ENCODE measurements around the gene NUTM2G. TPM values are rescaled to one million over a fixed set of nuclear protein-coding genes. Genes with fewer than 3 reads are reported as not detected.
"Not testable (repeated sequence)": the region's sequence is repeated elsewhere in the genome, so short reads cannot be mapped to it uniquely, and the experiment has no call there.

NUTM2G gene
- total RNA-seq, 1 donor: not detected

DNA sequence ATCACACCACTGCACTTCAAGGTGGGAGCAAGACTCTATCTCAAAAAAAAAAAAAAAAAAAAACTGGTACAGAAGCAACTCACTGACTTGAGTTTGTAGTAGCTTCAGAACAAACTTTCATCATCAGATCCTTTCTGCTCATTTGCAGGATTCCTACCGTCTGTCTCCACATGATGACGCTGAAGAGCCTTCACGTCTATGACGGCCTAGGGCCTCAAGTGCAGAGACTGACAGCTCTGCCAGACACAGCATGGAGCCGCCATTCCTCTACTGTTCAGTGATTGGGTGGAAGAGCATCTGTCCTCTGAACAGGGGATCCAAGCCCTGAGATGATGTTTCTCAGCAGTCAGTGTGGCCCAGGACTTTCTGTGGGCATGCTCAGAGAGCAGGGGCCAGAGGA is 3.1 kb upstream of the NUTM2G start:
- not testable (repeated sequence) for DNase-seq (ENCODE audit: low read depth); H3K4me3 ChIP-seq (ENCODE audit: low read depth, low read length)

DNA sequence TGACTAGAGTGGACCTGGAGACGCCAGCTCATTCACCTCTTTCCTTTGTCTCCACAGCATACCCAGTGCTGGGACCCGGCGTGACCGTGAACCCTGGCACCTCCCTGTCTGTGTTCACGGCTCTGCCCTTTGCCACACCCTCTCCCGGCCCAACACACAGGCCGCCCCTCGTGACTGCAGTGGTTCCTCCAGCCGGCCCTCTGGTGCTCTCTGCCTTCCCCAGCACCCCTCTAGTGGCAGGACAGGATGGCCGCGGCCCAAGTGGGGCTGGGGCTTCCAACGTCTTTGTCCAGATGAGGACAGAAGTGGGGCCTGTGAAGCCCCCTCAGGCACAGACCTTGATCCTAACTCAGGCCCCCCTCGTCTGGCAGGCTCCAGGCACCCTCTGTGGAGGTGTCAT is 3.0 kb downstream of the NUTM2G start:
- H3K4me3 ChIP-seq (ENCODE audit: low read depth, low read length); DNase-seq (ENCODE audit: low read depth): not testable (repeated sequence)

DNA sequence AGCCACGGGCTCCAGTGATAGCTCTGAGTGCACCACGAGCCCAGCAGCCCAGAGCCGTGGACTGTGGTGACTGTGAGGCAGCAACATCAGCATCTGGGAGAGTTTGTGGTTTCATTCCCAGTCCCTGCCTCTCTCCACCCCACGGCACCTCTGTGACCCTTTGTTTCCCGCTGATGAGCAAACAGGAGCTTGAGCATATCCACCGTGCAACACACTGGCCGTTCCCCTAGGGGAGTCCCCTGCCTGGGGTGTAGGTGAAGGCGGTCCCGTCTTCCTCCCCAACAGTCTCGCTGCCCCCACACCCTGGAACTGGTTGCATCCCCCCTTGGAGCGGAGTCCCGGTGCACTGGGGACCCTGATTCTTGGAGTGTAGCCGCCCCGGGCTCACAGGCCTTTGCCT is 5.5 kb downstream of the NUTM2G start:
- H3K4me3 ChIP-seq (ENCODE audit: low read depth, low read length); DNase-seq (ENCODE audit: low read depth): not testable (repeated sequence)

DNA sequence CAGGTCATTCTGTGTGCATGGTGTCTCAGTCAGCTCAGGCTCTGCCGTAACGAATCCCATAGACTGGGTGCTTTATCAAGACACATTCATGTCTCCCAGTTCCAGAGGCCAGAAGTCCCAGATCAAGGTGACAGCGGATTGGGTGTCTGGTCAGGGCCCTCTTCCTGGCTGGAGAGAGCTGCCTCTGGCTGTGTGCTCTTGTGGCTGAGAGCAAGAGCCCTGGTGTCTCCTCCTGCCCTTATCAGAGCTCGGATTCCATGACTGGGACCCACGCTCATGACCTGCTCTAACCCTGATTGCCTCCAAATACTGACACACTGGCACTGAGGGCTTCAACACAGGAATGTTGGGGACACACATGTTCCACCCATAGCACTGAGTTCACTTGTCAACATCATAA is 6.1 kb downstream of the NUTM2G start:
- H3K4me3 ChIP-seq (ENCODE audit: low read depth, low read length); DNase-seq (ENCODE audit: low read depth): not testable (repeated sequence)

DNA sequence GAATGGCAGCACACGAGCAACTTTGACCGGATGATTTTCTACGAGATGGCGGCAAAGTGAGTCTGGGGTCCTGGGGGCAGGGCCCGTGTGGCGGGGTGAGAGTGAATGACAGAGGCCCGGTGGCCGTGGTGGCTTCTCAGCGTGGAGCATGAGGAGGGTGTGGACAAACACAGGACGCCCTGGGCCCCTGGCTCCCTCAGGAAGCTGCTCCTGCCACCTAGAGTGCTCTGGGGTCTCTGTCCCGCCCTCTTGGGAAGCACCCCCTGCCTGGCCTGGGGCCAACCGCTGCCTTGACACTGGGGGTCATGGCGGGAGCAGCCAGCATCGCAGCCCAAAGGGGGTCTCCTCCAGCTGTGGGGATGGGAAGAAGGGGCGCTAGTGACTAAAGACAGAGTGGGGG is 6.8 kb downstream of the NUTM2G start:
- DNase-seq (ENCODE audit: low read depth); H3K4me3 ChIP-seq (ENCODE audit: low read depth, low read length): not testable (repeated sequence)

DNA sequence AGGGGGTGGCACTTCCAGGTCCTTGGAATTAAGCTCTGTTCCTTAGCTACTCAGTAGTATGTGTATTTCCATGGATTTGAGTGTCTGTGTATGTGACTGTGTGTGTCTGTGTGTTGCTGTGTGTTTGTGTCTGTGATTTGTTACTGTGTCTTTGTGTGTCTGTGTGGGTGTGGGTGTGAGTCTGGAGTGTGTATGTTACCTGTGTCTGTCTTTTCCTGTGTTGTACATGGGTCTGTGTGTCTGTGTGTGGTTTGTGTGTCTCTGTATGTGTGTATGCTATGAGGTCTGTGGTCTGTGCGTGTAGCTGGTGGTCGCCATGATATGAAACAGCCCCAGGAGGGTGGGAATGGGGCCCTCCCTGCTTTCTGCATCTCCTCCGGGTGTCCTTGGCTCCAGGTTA is 8.8 kb downstream of the NUTM2G start:
- not testable (repeated sequence) for H3K4me3 ChIP-seq (ENCODE audit: low read depth, low read length); DNase-seq (ENCODE audit: low read depth)

DNA sequence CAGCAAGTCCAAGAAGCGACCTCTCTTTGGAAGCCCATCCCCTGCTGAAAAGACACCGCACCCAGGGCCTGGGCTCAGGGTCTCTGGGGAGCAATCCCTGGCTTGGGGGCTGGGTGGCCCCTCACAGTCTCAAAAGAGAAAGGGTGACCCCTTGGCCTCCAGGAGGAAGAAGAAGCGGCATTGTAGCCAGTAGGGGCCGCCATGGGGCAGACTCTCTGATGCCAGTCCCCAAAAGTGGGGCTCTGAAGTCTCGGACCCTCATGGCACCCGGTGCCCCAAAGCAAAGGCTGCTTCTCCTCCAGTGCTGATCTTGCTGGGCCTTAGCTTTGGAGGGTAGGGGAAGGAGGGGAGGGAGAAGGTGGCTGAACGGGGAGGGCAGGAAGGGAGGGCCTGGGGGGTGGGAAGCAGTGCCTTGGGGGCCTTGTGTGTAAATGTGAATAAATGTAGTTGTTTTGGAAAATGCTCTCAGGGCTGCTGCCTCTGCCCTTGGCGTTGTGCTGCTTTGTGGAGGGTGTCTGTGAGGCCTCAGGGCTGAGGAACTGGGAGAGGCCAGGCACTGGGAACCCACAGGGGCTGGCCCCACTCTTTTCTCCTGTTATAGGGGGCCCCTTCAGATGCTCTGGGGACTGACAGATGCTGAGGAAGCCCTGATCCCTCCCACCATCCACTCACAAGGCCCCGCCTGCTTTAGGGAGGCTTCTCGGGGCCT is 10.5 kb downstream of the NUTM2G start:
- not testable (repeated sequence) for H3K4me3 ChIP-seq (ENCODE audit: low read depth, low read length); DNase-seq (ENCODE audit: low read depth)

DNA sequence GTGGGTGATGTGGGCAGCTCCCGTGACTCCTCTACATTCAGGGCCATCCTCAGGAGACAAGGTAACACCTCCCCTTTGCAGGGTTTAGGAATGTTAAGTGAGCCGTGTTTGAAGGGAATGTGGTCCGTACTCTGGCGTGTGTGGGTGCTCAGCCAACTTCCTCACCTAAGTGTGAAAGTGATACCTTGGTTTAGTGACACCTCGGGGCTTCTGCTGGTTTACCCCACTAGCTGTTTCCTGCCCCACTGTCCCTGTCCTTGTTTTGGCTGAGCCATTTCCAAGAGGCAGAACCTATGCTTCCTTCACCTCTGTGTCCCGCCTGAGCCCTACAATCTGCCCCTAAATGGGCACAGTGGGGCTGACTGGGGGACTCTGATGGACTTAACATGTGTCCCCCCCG is 12.3 kb downstream of the NUTM2G start:
- DNase-seq (ENCODE audit: low read depth); H3K4me3 ChIP-seq (ENCODE audit: low read depth, low read length): not testable (repeated sequence)

DNA sequence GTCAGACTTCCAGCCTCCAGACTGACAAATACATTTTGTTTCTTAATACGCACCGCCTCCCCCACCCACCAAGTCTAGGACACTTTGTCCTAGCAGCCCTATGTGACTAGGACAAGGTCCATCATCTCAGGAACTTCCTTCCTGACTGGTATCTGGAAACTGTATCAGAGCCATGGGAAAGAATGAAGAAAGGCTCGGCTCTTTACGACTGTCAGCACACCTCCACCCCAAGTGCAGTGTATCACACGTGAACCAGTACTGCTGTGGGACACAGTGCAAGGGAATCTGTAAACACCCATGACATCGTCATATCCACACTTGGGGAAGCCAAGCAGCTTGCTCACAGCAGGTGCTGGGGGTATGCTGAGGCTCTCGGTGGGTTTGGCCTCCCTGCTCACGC is 13.0 kb downstream of the NUTM2G start:
- DNase-seq (ENCODE audit: low read depth); H3K4me3 ChIP-seq (ENCODE audit: low read depth, low read length): not testable (repeated sequence)

DNA sequence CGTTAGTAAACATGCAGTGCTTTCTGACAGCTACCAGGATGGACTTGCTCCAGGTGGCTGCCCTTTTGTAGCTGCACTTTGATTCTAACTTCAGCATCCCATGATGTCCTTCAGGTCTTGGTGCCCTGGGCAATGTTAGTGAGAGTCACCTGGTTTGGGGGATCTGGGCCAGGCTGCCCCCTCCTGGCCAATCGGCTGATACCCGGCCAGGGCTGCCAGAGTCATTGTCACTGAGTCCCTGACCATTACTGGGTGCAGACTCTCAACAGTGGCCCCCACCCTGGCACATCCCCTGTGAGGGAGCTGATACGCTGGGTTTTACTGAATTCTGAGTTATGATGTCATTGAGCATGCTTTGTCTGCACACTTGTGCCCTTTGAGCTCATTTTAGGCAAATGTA is 13.5 kb downstream of the NUTM2G start:
- not testable (repeated sequence) for DNase-seq (ENCODE audit: low read depth)

DNA sequence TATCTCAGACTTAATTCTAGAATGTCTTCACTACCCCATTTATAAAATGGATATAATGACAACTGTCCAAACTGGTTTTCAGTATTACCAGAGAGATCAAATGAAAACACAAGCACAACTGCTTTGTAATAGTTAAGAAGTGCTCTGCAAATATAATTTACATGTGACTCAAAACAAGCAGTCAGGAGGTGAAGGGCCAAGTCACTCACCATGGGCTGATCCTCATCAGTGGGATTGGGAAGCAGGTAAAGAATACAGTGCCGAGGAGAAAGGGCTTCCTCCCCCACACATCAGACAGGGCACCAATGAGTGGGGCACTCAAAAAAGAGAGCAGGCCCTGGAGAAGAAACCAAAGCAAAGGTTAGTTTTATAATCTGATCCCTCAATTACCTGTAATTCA is 20.7 kb downstream of the NUTM2G start:
- H3K4me3 ChIP-seq (ENCODE audit: low read depth, low read length); DNase-seq (ENCODE audit: low read depth): not testable (repeated sequence)

More for the DNA sequence above, 13.5 kb downstream of the NUTM2G start:
- not testable (repeated sequence) for H3K4me3 ChIP-seq (ENCODE audit: low read depth, low read length)

DNA sequence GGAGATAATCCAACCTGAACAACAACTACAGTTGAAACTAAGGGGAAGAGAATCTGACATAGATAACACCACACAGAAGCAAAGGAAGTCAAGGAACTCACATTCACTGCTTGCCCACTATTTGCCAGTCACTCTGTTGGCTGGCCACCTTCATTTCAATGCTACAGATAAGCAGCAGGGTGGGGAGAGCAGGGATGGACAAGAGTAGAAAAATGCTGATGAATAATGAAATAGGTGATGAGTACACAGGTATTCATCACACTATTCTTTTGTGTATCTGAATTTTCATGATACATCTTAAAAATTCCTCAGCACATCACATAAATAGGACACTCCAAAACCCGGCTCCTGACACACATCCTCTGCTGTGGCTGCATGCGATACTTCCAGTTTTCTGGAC is 21.9 kb downstream of the NUTM2G start:
- H3K4me3 ChIP-seq (ENCODE audit: low read depth, low read length); DNase-seq (ENCODE audit: low read depth): not testable (repeated sequence)

DNA sequence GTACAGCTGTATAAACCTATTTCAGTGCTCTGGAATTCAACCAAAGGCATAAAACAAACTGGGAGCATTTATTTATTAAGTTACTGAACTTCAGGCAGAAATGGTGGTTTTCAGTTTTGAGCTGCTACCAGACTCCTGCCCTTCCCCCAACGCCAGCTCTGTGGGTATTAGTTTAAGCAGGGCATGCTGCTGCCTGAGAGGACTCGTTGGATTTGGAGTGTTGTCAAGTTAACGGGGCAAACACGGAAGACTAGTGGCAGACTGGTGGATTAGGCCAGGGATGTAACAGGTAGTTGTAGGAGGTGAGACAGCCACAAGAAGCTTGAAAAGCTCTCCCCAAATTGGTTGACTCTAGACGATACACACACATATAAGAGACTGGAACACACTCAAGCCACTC is 38.9 kb downstream of the NUTM2G start:
- not testable (repeated sequence) for H3K4me3 ChIP-seq (ENCODE audit: low read depth, low read length); DNase-seq (ENCODE audit: low read depth)

DNA sequence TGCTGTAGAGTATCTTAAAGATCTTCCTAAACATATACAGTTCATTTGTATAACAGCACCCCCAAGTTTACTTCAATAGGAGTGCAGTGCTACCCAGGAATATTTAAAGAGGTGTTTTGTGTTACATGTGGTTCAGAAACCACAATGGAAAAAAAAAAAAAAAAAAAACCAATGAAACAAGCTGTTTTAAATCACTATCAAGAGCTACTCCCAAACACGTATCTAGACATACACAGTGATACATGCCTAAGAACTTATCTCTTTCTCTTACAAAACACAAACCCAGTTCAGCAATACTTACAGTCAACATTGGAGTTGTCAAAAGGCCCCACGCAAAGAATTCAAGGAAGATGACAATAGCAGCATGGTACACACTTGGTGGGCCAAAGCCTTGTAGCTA is 43.9 kb downstream of the NUTM2G start:
- not testable (repeated sequence) for H3K4me3 ChIP-seq (ENCODE audit: low read depth, low read length); DNase-seq (ENCODE audit: low read depth)

DNA sequence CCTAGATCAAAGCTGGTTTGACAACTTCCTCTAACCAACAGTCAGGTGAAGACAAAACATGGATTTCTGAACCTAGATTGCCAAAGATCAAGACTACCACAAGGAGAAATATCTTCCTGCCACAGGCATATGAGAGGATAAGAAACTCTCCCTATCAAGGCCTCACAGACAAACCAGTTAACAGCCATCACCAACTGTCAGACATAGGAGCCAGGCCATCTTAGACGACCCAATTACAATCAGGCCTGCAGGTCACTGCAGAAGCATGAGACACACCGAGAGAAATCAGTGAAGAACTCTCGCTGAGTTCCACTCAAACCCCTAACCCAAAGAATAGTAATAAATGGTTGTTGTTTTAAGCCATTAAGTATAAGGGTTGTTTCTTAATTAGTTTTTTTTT is 45.4 kb downstream of the NUTM2G start:
- H3K4me3 ChIP-seq (ENCODE audit: low read depth, low read length); DNase-seq (ENCODE audit: low read depth): not testable (repeated sequence)

DNA sequence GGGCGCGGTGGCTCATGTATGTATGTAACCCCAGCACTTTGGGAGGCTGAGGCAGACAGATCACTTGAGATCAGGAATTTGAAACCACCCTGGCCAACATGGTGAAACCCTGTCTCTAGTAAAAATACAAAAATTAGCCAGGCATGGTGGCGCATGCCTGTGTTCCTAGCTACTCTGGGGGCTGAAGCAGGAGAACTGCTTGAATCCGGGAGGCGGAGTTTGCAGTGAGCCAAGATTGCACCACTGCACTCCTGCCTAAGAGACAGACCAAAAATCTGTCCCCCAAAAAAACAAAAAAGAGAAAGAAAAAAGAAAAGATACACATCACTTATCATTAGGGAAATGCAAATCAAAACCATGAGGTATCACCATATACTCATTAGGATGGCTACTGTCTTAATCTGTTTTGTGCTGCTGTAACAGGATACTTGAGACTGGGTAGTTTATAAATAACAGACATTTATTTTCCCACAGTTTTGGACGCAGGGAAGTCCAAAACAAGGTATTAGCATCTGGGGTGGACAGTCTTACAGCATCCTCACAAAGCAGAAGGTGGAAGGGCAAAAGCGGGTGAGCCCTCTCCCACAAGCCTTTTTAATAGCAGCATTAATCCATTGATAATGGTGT is 55.0 kb downstream of the NUTM2G start:
- DNase-seq (ENCODE audit: low read depth); H3K4me3 ChIP-seq (ENCODE audit: low read depth, low read length): not testable (repeated sequence)

DNA sequence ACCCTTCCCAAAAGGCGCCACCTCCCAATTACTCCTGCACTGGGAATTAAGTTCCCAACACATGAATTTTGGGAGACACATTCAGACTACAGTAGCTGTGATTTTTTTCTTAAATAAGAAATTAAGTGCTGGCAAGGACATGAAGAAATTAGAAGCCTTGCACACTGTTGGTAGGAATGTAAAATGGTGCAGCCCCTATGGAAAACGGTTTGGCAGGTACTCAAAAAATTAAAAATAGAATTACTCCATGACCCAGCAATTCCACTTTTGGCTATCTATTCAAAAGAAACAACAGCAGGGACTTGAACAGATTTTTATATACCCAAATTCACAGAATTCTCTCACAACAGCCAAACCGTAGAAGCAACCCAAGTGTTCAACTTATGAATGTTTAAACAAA is 55.5 kb downstream of the NUTM2G start:
- not testable (repeated sequence) for DNase-seq (ENCODE audit: low read depth); H3K4me3 ChIP-seq (ENCODE audit: low read depth, low read length)

DNA sequence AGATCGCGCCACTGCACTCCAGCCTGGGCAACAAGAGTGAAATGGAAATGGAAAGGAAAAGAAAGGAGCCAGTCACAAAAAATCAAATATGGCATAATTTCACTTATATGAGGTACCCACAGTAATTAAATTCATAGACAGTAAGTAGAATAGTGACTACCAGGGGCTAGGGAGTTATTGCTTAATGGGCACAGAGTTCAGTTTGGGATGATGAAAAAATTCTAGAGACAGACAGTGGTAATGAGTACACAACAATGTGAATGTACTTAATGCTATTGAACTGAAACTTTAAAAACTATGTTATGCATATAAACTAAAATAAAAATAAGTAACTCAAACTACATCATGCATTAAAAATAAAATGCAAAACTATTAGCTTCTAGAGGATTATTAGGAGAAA is 56.2 kb downstream of the NUTM2G start:
- not testable (repeated sequence) for H3K4me3 ChIP-seq (ENCODE audit: low read depth, low read length); DNase-seq (ENCODE audit: low read depth)

Data from fibroblast of villous mesenchyme (primary cell).